Ureter (tissue), 1 donor: ENCODE measurements around the gene TRIP6. TPM values are rescaled to one million over a fixed set of nuclear protein-coding genes. Genes with fewer than 3 reads are reported as not detected.
"Not testable (repeated sequence)": the region's sequence is repeated elsewhere in the genome, so short reads cannot be mapped to it uniquely, and the experiment has no call there.

Source experiments
- DNase-seq: peaks from one replicate; pipeline ENCODE4 v3.0.0-alpha.2; 2020; ENCODE audit warnings: low spot score
- total RNA-seq: library from RNA; stranded (reverse); gene quantifications from one replicate; pipeline ENCODE4 v1.2.4, GENCODE V29; 2023
- donor health status: DM: yes; HTN: yes; CAD: no.

TRIP6 gene
- total RNA-seq, 1 donor from 2014 or later = 120 TPM

GRCh38 chr7:100914208-100914878, 47.2 kb downstream of the TRIP6 start:
- no peak for DNase-seq

- no peak for DNase-seq
Measured at GRCh38 chr7:100914879-100915447, 47.8 kb downstream of the TRIP6 start.

GRCh38 chr7:100919335-100919734, 52.1 kb downstream of the TRIP6 start:
- not testable (repeated sequence) for DNase-seq

- DNase-seq = not testable (repeated sequence)
Measured at GRCh38 chr7:100919779-100920437, 52.7 kb downstream of the TRIP6 start.

- DNase-seq = no peak
Measured at GRCh38 chr7:100921039-100921438, 53.9 kb downstream of the TRIP6 start.

Other genes starting within 250 kb of the TRIP6 start
- gene TFR2, start 225.8 kb upstream of the TRIP6 start, total RNA-seq = 2.2 TPM
- gene ACTL6B, start 210.9 kb upstream of the TRIP6 start, total RNA-seq = not detected
- gene GNB2, start 193.6 kb upstream of the TRIP6 start, total RNA-seq = 225 TPM
- gene GIGYF1, start 173.1 kb upstream of the TRIP6 start, total RNA-seq = 44.9 TPM
- gene POP7, start 161.3 kb upstream of the TRIP6 start, total RNA-seq = 28.0 TPM
- gene EPO, start 146.9 kb upstream of the TRIP6 start, total RNA-seq = 0.68 TPM
- not detected for gene ZAN, start 133.8 kb upstream of the TRIP6 start, total RNA-seq
- 58.4 TPM for gene EPHB4, start 39.9 kb upstream of the TRIP6 start, total RNA-seq
- 41.9 TPM for gene SLC12A9, start 14.7 kb upstream of the TRIP6 start, total RNA-seq
- gene SRRT, start 7.7 kb downstream of the TRIP6 start, total RNA-seq = 133 TPM
- 4.6 TPM for gene UFSP1, start 22.3 kb downstream of the TRIP6 start, total RNA-seq
- gene ACHE, start 28.5 kb downstream of the TRIP6 start, total RNA-seq = 4.0 TPM
- 2.1 TPM for gene MUC3A, start 82.1 kb downstream of the TRIP6 start, total RNA-seq
- 2.1 TPM for gene MUC12, start 102.2 kb downstream of the TRIP6 start, total RNA-seq
- not detected for gene MUC17, start 152.7 kb downstream of the TRIP6 start, total RNA-seq
- 57.3 TPM for gene TRIM56, start 218.1 kb downstream of the TRIP6 start, total RNA-seq